OCI-LY3 (cell line): Measurements from ENCODE around the gene TMEM178B.
"Not testable (repeated sequence)": the region's sequence is repeated elsewhere in the genome, so short reads cannot be mapped to it uniquely, and the experiment has no call there.

Experiments
- H2AFZ ChIP-seq: fragments of 200-600, 300-600 bp; shearing (Covaris generic); 2 replicates; pipeline ENCODE4 v1.6.0; 2014; ENCODE audit warnings: antibody characterized with exemption, low read depth, low read length
- H3K27ac ChIP-seq: fragments of 200-600, 300-600 bp; sonication (generic); 2 replicates; pipeline ENCODE4 v1.5.1; 2014; ENCODE audit warnings: mild to moderate bottlenecking, low read length, moderate library complexity, mixed read lengths
- H3K27me3 ChIP-seq: fragments of 200-600, 300-600 bp; sonication (generic); 2 replicates; pipeline ENCODE4 v1.6.1; 2014; ENCODE audit warnings: low read depth, low read length, mixed read lengths
- H3K36me3 ChIP-seq: fragments of 200-600, 300-600 bp; sonication (generic); replicated peaks from 2 replicates; pipeline ENCODE3; 2014; ENCODE audit warnings: low read depth, low read length, mixed read lengths
- H3K4me1 ChIP-seq: fragments of 300-600, 200-600 bp; sonication (generic); 2 replicates; pipeline ENCODE4 v1.6.1; 2014; ENCODE audit warnings: low read length, mixed read lengths
- H3K4me2 ChIP-seq: fragments of 200-600, 300-600 bp; sonication (generic); 2 replicates; pipeline ENCODE4 v1.6.1; 2014; ENCODE audit warnings: low read length, mixed read lengths
- H3K4me3 ChIP-seq: fragments of 300-600, 200-600 bp; sonication (generic); 2 replicates; pipeline ENCODE4 v1.5.1; 2014; ENCODE audit warnings: antibody characterized with exemption, mild to moderate bottlenecking, low read length, moderate library complexity
- H3K79me2 ChIP-seq: fragments of 300-600, 200-600 bp; shearing (Covaris generic); 2 replicates; pipeline ENCODE4 v1.6.1; 2014; ENCODE audit warnings: mild to moderate bottlenecking, low read length, mixed read lengths
- H3K9ac ChIP-seq: fragments of 300-600, 200-600 bp; shearing (Covaris generic); 2 replicates; pipeline ENCODE4 v1.6.0; 2014; ENCODE audit warnings: mild to moderate bottlenecking, low read length, moderate library complexity
- H3K9me3 ChIP-seq: fragments of 200-600, 300-600 bp; shearing (Covaris generic); 2 replicates; pipeline ENCODE4 v1.6.1; 2014; ENCODE audit warnings: low read length, mixed read lengths; ENCODE audit not compliant: insufficient read depth
- H4K20me1 ChIP-seq: fragments of 200-600, 300-600 bp; sonication (generic); 2 replicates; pipeline ENCODE4 v1.6.1; 2016; ENCODE audit warnings: low read length, mixed read lengths; ENCODE audit not compliant: insufficient read depth
- EZH2phosphoT487 ChIP-seq: fragments of 200-600 bp; shearing (Covaris generic); IDR thresholded peaks from 2 replicates; pipeline ENCODE4 v1.6.1; 2018; ENCODE audit warnings: antibody characterized with exemption, mixed run types, low read depth
- TF ChIP-seq, protein P1 (sequence below): fragments of 200-600, 300-600 bp; sonication (generic); IDR thresholded peaks from 2 replicates; pipeline ENCODE4 v1.5.1; 2014; ENCODE audit warnings: antibody characterized with exemption, low read length, low read depth

TMEM178B gene

DNA sequence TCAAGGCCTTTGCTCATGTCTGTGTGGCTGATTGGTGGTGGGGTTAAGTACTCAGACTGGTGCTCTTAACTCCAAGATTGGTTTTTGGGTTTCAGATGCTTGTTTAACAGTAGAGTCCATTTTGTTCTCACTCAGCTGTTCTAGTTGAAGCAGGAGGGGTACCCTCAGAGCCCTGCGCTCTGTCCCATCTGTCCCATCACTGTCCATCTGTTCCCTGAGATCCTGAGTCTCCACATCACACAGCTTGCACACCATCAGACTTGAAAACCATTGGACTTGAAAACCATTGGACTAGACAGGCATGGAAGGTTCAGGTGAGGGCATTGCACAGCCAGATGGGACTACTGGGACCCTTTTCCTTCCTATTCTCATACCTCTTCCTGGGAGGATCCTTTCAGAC is 39.3 kb downstream of the TMEM178B start:
- no peak for TF ChIP-seq EZH2phosphoT487
- TF ChIP-seq, protein P1, sequence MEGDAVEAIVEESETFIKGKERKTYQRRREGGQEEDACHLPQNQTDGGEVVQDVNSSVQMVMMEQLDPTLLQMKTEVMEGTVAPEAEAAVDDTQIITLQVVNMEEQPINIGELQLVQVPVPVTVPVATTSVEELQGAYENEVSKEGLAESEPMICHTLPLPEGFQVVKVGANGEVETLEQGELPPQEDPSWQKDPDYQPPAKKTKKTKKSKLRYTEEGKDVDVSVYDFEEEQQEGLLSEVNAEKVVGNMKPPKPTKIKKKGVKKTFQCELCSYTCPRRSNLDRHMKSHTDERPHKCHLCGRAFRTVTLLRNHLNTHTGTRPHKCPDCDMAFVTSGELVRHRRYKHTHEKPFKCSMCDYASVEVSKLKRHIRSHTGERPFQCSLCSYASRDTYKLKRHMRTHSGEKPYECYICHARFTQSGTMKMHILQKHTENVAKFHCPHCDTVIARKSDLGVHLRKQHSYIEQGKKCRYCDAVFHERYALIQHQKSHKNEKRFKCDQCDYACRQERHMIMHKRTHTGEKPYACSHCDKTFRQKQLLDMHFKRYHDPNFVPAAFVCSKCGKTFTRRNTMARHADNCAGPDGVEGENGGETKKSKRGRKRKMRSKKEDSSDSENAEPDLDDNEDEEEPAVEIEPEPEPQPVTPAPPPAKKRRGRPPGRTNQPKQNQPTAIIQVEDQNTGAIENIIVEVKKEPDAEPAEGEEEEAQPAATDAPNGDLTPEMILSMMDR = no peak
- Histone ChIP-seq H2AFZ (no peak overlapping the region), H3K9ac (no peak overlapping the region), H3K9me3 (no peaks in the 10 kb centered on the region), H3K4me1 (no peaks in the 10 kb centered on the region), H3K4me3 (no peak overlapping the region), H3K36me3 (no peaks in the 10 kb centered on the region), H3K27ac (no peak overlapping the region), H3K4me2 (no peak overlapping the region), H4K20me1 (no peaks in the 10 kb centered on the region), H3K27me3 (no peaks in the 10 kb centered on the region), H3K79me2 (no peaks in the 10 kb centered on the region)

DNA sequence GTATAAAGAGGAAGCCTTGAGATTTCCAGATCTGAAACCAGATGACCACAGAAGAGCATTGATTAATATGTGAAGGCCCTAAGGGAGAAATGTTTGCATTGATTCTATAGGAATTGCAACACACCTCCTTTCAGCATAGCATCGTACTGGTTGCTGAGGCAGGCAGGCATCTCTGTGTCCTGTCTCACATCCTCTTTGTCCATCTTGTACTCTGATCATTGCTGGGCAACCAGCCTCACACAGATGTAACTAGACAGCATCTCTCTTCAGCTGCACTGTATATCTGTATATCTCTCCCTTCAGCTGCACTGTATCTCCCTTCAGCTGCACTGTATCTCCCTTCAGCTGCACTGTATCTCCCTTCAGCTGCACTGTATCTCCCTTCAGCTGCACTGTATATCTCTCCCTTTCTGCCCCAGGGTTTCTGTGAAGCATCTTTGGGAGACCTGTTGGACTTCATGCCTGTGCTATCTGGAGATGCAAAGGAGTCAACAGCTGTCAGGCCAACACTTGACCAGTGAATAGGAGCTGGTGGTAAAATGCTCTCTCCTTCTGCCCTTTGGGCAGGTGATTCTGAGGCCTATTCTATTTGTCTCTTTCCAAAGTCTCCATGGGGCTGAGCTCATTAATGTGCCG is 40.3 kb downstream of the TMEM178B start:
- H3K27ac ChIP-seq = no peak overlapping the region

DNA sequence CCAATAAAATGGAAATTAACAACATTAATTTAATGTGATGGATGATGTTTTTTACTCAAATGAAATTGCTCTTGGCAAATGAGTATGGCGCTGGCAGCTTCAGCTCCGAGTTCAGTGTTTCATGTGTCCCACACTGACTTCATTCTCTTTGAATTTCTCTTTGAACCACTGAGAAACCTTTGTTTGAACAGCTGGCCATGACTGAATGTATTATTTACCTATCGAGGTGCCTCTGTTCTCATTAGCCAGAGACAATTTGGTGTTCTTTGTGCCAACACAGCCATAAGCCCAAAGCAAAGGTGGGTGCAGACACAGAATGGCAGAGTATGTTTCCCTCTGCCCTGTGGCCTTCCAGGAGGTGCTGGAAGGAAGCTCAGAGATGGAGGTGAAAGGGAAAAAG is 42.1 kb downstream of the TMEM178B start:
- Histone ChIP-seq H3K9ac (no peak overlapping the region), H3K4me3 (no peak overlapping the region), H4K20me1 (no peaks in the 10 kb centered on the region; the same call in 1 of the 2 replicates), H3K4me2 (no peak overlapping the region), H3K27me3 (no peaks in the 10 kb centered on the region), H3K79me2 (no peaks in the 10 kb centered on the region), H2AFZ (no peak overlapping the region), H3K27ac (no peak overlapping the region), H3K36me3 (no peaks in the 10 kb centered on the region), H3K4me1 (no peaks in the 10 kb centered on the region), H3K9me3 (no peaks in the 10 kb centered on the region)
- TF ChIP-seq, protein P1 = no peak
- no peak for TF ChIP-seq EZH2phosphoT487

More for the DNA sequence above, 40.3 kb downstream of the TMEM178B start:
- Histone ChIP-seq H2AFZ (no peak overlapping the region), H4K20me1 (no peaks in the 10 kb centered on the region), H3K9me3 (no peaks in the 10 kb centered on the region), H3K79me2 (no peaks in the 10 kb centered on the region), H3K4me1 (no peaks in the 10 kb centered on the region), H3K4me2 (no peak overlapping the region), H3K36me3 (no peaks in the 10 kb centered on the region), H3K27me3 (no peaks in the 10 kb centered on the region), H3K4me3 (no peak overlapping the region), H3K9ac (no peak overlapping the region)
- TF ChIP-seq, protein P1 = no peak
- no peak for TF ChIP-seq EZH2phosphoT487

DNA sequence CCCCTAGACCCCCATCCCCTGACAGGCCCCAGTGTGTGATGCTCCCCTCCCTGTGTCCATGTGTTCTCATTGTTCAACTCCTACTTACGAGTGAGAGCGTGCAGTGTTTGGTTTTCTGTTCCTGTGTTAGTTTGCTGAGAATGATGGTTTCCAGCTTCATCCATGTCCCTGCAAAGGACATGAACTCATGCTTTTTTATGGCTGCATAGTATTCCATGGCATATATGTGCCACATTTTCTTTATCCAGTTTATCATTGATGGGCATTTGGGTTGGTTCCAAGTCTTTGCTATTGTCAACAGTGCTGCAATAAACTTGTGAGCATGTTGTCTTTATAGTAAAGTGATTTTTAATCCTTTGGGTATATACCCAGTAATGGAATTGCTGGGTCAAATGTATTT is 42.8 kb downstream of the TMEM178B start:
- not testable (repeated sequence) for H3K4me1 ChIP-seq, H3K27me3 ChIP-seq, H3K4me3 ChIP-seq, H2AFZ ChIP-seq, H3K27ac ChIP-seq, H3K36me3 ChIP-seq, H3K4me2 ChIP-seq, H3K9me3 ChIP-seq, H3K9ac ChIP-seq, H4K20me1 ChIP-seq, H3K79me2 ChIP-seq
